Ecto neural progenitor cell (in vitro differentiated cells): ENCODE results near the gene RUNDC3A.

Source experiments
- DNase-seq: peaks from one replicate; pipeline ENCODE4 v3.0.0-alpha.2; 2018; ENCODE audit warnings: low spot score

The RUNDC3A gene

DNA sequence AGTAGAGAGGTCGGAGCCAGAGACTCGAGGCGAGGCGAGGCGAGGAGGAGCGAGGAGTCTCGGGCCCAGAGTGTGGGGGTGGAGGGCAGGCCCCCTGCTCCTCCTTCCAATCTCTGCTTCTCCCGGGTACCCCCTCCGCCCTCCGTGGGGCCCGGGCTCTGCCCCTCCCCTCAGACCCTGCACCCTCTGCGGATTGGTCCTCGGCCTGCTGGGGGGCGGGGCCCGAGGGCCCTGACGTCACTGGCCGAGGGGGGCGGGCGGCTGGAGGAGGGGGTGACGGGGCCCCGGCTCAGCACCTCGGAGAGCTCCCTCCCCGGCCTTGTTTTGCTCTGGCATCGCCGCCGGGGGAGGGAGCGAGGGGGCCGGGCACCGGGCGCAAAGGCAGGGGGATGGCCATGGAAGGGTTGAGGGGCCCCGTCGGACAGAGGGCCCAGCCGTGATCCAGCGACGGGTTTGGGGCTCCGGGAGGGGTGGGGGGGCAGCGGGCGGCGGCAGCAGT is at the start of gene RUNDC3A:
RUNDC3A (plus strand) TSS at position 282 of the 499 bp plus-strand sequence. CDS start 232 bp downstream, outside the sequence.
- DNase-seq: peak; percentile 99

DNA sequence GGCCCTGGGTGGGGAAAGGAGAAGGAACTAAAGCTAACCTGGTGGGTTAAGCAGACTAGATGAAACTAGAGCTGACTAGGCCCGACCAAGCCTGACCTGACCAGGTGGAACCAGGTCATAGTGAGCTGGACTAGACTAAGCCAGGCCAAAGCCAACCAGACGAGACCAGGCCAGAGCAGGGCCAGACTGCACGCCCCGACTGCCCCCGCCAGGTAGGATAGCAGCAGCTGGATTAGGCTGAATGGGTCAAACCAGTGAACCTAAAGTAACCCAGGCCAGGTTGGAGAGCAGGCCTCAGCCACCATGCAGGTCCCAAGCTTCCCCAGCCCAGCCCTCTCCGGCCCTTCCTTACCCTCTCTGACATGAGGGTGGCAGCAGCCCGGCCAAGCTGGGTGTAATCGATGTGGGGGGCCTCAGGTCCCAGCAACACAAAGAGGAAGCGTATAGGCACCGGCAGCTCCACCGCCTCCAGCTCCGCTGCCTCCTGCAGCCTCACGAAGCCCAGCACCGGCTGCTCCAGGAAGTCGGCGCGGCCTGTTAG is 49.5 kb upstream of the RUNDC3A start:
- no peak for DNase-seq

DNA sequence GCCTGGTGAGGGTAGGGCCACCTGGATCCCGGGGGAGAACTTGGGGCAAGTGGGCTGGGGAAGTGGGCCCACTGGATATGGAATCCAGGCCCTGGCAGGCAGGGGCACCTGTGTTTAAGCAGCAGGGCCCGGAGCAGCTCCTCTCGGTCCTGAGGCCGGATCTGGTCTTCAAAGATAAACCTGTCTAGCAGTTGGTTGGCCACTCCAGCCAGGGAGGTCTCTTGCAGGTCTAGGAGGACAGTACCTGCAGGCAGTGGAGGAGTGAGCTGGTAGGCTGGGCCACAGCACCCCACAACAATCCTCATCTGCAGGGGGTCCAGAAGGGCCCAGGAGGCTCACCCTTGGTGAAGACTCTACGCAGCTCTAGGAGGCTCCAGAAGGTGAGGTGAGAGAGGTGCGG is 48.1 kb upstream of the RUNDC3A start:
- DNase-seq: no peak

DNA sequence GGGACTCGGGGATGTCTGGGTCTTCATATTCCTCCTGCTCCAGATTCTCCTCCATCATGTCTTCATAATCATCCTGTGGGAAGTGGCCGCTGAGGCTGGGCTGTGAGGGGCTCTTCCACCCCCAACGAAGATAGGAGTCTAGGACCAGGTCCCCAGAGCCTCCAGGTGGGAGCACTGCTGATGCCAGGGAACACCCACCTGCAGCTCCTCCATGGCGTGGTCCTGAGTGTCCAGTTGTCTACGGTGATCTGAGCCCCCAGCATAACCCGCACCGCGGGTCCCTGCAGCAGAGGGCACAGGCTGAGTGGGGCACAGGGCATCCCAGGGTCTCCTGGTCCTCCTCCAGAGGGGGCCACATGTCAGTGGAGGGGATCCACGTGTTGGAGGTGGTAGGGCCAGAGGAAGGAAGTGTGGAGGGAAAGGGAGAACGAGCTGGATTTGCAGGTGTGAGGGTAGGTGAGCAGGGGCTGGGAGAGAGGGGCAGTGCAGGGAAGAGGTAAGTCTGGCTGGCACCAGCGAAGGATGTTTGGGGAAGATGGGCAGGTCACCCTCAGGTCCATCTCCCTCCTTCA is 45.7 kb upstream of the RUNDC3A start:
- DNase-seq: no peak

DNA sequence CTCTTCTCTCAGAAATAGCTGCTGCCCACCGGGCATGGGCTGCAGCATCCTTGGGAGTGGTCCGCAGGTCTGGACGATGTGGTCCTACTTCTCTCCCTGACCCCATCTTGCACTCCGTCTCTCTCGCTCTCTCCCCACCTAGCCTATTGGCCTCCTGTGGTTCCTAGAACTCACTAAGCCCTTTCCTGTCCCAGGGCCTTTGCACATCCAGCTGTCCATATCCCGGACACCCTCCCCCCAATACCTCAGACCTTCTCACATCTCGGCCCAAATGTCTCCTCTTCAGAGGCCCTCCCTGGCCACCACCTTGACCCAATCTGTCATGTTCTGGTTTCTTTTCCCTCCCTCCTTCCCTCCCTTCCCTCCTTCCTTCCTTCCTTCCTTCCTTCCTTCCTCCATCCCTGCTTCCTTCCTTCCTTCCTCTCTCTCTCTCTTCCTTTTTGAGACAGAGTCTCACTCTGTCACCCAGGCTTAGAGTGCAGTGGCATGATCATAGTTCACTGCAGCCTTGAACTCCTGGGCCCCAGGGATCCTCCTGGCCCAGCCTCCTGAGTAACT is 45.0 kb upstream of the RUNDC3A start:
- no peak for DNase-seq

DNA sequence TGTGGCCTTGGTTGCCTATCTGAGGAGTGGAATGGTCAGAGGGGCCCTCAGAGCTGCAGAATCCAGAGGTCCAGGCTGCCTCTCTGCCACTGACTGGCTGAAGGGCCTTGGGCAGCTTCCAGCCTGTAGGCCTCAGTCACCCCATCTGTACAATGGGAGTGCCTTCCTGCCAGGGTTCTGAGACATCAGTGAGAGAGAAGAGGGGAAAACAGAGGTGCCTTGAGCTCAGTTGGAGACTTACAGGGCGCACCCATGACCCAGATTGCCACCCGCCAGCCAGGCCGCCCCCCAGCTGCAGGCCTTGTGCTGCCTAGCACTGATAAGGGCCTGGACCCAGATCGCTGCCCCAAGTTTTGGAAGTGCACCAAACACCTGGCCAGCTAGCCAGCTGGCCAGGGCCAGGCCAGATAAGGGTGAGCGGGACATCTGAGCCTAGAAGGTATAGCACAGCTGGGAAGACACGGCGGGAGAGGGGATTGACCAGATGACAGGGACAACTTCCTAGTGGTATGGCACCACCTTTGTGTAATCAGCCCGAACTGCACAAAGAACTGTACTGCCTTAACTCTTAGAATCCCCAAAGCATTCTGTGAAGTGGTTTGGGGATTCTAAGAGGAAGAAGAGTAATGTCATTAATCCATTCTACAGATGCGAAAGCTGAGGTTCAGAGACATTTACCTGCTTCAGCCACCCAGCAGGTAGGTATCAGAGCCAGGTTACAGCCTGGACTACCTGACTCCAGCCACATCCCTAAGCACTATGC is 41.8 kb upstream of the RUNDC3A start:
- no peak for DNase-seq

DNA sequence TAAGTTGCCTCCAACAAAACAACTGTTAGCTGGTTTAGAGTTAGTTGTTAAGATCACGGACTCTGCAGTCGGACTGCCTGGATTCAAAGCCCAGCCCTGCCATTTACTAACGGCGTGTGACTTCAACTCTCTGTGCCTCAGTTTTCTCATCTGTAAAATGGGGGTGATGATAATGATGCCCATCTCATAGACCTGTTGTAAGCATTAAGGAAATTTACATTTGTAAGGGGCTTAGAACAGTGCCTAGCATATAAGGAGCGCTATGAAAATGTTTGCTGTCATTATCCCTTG is 41.3 kb upstream of the RUNDC3A start:
- DNase-seq: no peak

DNA sequence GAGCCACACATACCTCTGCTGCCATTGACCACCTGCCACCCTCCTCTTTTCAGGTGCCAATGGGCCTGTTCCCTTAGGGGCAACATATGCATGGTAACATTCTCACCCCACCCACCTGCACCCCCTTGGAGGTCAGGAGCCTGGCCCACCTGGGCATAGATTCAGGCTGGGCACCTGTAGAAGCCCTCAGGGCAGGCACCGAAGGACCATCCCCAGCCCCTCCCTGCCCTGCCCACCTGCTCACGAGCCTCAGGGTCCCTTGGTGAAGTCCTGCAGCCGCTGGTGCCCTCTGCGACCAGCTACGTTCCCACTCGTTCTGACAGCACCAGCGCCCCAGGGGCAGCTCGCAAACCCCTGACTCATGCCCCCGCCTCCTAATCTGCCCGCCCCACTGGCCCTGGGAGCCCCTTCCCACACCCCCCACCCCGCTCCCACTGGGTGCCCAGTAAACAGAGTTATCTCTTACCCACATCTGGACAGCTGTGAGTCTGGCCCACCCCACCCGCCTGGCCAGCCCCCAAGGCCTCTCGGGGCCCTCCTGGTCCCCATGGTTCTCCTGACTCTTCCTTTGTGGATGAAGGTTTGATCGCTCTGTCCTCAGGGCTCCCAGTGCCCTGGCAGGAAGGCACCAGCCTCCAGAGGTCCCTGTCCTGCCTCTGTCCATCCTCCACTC is 40.4 kb upstream of the RUNDC3A start, which contains the start of gene SLC4A1:
SLC4A1 (minus strand) TSS at position 318 of the 673 bp plus-strand sequence. CDS start 5,269 bp downstream, outside the sequence.
- peak; percentile 50 for DNase-seq

DNA sequence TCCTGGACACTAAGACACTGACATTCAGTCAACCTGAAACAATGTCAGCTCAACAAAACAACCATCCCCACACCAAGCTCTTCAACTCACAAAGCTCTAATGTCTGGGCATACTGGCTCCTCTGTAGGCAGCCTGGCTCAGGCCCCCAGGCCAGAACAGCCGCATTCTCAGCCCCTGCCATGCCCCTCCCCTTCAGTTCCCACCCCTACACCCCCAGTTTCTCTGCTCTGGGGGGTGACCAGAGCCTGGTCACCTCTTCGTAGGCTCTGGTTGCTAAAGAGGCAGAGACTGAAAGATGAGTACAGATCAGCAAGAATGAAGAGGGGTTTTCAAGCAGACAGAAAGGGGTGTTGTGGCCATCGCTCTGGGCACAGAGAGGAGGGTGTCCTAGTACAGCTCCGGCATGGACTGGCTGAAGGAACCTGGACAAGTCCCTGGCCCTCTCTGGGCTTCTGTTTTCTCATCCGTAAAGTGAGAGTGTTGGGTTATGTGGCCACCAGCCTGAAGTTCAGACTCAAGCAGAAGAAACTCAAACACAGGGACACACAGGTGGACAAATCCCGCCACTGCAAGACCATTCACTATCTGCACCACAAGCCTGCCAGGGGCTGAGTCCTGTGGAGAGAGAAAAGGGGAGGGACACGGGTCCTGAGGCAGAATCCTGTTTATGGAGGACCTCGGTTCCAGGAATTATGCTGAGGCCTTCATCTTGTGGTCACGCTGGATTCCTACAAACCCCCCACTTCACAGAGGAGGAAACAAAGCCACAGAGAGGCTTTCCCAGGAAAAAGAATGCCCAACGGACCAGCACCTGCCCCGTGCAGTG is 39.5 kb upstream of the RUNDC3A start:
- DNase-seq: peak; percentile 48

DNA sequence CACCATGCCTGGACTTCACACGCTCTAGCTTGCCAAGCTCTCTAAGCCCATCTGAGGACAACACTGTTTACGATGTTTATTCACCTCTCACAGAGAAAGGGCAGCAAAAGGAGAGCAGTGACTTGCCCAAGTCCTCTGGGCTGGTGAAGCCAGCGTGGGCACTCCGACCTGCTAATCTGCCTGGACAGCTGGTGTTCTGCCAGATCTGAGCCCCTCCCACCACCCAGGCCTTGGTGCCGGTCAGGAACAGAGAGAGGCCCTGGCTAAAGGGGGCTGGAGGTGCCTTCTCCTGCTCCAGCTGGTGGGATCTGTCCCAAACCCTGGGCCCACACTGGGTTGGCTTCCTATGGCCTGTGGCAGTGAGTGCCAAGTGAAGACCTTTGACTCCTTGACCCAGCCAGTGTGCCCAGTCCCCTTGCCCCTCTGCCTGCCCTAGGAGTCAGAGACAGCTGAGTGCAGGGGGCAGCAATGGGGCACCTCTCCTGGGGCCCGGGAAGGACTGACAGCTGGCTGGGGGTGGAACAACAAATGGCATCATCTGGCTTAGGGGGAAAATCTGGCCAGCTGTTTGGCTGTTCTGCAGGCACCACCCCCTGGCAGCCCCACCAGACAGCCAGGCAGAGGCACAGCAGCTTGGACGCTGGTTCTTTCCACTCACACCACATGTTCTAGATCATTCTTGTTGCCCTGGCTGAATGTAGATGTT is 38.7 kb upstream of the RUNDC3A start:
- DNase-seq: no peak

DNA sequence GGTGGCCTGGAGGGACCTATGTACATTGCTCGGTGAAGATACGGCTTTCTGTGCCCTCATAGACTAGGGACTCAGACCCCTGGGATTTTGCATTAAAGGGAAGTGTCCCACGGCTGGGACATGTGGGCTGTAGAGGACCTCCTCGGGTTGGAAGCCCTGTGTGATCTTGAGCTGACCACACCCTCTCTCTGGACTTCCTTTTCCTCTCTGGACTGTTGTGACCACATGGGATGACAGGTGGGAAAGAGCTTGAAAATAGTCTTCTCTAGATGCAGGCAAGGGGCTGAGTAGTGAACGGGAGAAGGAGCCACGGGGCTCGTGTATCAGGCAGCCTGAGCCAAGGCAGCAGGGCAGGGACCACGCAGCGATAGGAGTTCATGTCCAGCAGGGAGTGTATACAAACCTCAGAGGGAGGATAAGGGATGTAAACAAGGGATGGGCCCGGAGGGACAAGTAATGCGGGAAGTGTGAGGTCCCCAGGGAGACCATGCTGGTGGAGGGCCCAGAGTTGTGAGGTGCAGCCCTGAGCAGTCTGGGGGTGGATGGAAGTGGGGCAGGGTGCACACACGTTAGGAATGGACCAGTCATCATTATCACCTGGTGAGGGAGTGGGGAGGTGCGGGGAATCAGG is 36.0 kb upstream of the RUNDC3A start:
- no peak for DNase-seq

DNA sequence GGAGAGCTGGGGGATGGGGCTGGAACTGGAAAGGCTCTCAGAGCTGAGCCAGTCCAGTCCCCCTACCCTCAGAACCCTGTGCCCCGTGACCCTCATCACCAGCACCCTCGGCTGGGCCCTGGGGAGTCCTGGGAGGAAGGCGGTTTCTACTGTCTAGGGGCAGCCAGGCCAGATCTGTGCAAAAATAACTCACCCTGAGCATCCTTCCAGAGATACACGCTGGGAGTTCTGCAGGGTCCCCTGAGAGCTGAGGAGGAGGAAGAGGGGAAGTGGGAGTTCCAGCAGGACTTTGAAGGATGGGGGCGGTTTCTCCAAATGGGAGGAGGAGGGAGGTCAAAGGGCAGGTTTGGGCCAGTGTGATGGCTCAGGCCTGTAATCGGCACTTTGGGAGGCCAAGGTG is 35.4 kb upstream of the RUNDC3A start:
- DNase-seq: no peak

DNA sequence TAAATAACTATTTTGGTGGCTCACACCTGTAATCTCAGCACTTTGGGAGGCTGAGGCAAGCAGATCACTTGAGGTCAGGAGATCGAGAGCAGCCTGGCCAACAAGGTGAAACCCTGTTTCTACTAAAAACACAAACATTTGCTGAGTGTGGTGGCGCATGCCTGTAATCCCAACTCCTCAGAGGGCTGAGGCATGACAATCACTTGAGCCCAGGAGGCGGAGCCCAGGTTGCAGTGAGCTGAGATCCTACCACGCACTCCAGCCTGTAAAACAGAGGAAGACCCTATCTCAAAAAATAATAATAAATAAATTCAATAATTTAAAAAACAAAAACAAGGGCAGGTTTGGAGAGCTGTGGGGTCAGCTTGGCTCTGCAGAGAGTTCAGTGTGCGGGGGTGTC is 34.8 kb upstream of the RUNDC3A start:
- no peak for DNase-seq

DNA sequence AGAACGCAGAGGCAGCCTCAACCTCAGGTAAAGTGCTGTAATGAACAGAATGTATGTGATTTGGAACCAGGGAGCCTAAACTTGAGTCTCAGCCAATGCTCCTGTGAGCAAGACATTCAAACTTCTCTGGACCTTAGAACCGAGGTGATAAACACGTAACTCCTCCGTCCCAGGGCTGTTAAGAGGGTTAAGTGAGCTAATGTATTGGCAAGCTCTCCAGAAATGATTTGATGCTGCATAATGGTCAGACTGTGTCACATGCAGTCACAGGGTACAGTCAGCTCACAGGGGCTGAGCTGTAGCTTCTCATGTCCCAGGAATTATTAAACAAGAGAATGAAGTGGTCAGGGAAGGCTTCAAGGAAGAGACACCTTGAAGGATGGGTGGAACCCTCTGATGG is 30.4 kb upstream of the RUNDC3A start:
- no peak for DNase-seq

DNA sequence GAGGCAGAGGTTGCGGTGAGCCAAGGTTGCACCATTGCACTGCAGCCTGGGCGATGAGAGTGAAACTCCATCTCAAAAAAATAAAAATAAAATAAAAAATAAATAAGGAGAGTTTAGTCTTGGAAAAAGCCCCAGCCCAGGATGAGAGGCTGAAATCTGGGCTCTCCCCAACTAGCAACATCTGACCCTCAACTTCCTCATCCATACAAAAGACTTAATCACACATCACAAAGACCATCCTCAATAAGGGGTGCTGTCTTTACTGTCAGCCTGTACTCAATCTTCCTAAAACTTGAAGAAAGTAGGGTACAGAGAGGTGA is 29.1 kb upstream of the RUNDC3A start:
- no peak for DNase-seq

DNA sequence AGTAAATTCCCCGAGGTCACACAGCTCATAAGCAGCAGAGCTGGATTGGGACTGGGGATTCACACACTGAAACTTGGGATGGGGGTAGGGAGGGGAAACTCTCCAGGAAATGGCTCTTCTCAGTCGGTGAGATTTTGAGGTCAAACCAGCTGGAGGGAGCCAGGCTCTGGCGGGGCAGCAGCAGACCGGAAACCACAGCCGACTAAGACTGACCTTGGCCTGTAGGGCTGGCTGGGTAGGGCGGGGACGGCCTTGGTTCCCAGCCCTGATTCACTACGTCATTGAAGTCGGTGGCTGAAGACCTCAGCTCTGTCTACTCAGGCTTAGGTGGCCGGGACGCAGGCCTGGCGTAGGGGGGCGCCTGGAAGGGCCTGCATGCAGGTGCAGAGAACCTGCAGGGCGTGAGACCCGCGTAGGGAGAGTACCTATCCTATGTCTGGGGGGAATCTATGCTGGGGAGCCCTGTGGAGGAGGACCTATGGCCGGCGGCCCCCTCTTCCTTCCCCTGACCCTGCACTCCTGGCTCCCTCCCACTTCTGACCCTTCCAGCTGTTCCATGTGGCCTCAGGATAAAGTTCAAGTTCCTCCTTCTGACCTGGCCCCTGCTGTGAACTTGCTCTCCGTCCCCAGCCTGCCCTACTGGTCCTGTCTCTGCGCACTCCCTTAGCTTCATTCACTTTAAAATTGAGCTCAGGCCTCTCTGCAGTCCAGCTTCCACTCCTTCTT is 28.6 kb upstream of the RUNDC3A start:
- no peak for DNase-seq

DNA sequence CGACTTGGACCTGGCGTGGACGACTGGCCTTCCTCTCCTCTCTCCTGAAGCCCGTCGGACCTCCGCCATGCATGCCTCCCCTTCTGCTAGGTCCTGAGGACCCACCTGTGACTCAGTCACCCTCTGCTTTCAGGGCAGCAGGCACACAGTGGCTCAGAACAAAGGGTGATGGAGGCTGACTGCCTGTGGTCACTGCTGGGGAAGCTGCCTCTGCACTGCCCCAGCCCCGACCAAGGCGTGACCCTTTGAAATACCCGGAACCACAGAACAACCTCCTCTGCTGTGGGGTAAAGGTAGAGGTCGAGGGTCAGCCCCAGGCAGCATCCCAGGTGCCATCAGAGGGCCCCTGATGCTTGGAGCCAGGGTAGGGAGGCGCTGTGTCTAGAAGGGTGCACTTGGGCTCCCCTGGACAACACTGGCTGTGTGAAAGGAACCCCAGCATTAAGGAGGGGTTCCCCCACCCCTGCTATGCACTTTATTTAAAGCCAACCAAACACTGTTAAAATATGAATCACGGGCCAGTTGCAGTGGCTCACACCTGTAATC is 27.9 kb upstream of the RUNDC3A start:
- no peak for DNase-seq

DNA sequence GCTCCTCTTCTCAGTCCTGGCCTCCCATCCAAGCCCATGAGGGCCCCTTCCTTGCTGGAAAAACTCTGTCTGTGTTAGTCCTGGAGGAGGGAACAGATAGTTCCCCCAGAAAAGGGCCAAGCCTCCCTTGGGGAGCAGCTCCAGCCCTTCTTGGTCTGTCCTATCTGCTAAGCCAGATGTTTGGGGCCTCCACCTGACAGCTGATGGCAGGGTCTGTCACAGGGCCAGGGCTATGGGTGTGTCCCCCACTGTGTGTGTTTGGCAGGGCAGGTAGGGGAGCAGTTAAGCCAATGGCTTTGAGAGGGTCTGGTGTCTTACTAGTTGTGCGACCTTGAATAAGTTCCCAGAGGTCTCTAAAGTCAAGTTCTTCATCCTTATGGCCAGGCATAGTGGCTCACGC is 26.8 kb upstream of the RUNDC3A start:
- DNase-seq: no peak

DNA sequence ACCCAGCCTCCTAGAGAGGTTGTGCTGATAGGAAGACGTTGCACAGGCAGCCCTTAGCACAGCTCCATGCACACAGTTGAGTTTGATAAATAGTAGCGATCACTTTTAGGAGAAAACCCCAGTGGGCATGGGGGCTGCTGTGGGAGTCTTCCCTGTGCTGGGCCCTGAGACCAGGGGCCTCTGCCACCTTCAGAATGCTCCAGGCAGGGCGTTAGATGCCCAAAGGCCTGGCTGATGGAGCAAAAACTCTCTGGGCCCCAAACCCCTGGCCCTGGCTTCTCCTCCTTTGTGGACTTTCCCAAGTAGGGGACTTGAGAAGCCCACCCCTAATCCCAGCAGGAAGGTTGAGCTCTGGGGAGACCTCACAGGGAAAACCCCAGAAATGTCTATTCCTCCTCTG is 26.1 kb upstream of the RUNDC3A start:
- DNase-seq: no peak
